ENCODE measurements around the gene XYLB.
"Not testable (repeated sequence)": the region's sequence is repeated elsewhere in the genome, so short reads cannot be mapped to it uniquely, and the experiment has no call there.

The XYLB gene

GRCh38 chr3:38392604-38393163 lies 46.1 kb downstream of the XYLB start:
- DNase-seq (ENCODE audit: low read depth in 4 of 4, low spot score in 1 of 4), result no peak

- no peak for DNase-seq (ENCODE audit: low read depth in 4 of 4, low spot score in 1 of 4)
These were observed 49.7 kb downstream of the XYLB start for GRCh38 chr3:38396239-38396638.

GRCh38 chr3:38396861-38397260 lies 50.3 kb downstream of the XYLB start:
- no peak for DNase-seq (ENCODE audit: low read depth in 4 of 4, low spot score in 1 of 4)

DNA sequence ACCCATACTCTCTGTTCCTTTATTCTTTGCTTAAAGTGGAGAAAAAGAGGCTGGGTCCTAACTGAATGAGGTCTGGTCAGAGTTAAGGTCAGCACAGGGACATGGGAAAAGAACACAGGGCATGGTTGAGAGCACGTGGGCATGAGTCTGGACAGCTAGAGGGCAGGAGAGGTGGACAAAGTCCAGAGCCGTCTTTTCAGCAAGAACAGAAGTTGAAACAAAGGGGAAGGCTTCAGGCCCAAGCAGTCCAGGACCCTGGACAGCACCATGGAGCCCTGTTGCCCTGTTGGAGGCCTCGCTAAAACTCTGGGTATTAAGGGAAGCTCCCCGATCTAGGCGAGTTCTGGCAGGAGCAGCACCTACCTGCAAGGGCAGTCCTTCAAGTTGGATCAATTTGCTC lies 50.7 kb downstream of the XYLB start:
- DNase-seq (ENCODE audit: low read depth in 4 of 4, low spot score in 1 of 4), result no peak

DNA sequence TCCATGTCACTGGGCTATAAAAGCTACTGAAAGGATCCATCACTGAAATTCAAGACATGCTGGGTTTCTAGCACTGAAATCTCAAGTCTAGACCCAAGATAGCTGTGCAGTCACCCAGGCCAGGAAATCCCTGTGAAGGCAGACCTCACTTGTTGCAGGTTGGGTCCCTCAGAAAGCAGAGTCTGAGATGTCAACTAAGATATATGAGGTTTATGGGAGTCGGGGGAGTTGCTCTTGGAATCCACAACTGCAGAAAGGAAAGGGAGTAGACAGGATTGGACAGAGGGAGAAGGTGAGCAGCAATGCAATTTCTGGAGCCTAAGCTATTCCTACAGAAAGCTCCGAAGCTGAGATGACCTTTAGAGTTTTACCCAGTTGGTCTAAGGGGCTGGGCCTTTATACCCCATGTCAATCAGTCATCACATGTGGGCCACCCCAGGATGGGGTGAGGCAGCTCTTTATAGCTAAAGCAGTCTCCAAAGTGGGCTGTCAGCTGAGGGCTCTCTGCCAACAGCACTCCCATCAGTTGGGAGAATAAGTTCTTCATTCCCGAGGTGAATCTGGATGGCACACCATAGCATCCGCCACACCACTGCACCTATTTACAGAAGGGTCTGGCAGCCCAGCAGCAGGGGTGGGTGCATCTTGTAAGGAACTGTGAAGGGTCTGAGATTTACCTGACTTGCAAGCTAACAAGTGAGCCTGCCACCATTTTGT lies 54.8 kb downstream of the XYLB start:
- DNase-seq (ENCODE audit: low read depth in 4 of 4, low spot score in 1 of 4), result no peak

- no peak for DNase-seq (ENCODE audit: low read depth in 4 of 4, low spot score in 1 of 4)
These were observed 57.7 kb downstream of the XYLB start for GRCh38 chr3:38404286-38404685.

DNA sequence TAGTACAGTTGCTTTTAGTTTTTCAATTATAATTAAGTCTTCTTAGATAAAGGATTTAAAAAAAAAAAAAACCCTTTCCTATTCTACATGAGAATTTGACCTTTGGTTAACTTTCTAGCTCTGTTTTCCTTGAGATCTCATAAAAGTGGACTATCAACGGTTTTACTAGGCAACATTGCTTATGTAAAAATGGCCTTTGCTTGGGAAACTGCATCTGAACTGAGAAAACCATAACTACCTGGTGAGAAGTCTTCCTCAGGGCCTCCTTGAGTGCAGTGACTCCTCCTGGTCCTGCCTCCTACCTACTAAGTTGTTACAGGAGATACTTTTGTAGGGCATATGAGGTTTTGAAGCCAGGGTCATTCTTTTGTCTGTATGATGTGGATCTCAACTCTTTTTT lies 65.0 kb downstream of the XYLB start:
- no peak for DNase-seq (ENCODE audit: low read depth in 4 of 4, low spot score in 1 of 4)

GRCh38 chr3:38420758-38421157 lies 74.2 kb downstream of the XYLB start:
- not testable (repeated sequence) for DNase-seq (ENCODE audit: low read depth in 4 of 4, low spot score in 1 of 4)

- no peak for DNase-seq (ENCODE audit: low read depth in 4 of 4, low spot score in 1 of 4)
These were observed 75.2 kb downstream of the XYLB start for GRCh38 chr3:38421679-38422336.

DNA sequence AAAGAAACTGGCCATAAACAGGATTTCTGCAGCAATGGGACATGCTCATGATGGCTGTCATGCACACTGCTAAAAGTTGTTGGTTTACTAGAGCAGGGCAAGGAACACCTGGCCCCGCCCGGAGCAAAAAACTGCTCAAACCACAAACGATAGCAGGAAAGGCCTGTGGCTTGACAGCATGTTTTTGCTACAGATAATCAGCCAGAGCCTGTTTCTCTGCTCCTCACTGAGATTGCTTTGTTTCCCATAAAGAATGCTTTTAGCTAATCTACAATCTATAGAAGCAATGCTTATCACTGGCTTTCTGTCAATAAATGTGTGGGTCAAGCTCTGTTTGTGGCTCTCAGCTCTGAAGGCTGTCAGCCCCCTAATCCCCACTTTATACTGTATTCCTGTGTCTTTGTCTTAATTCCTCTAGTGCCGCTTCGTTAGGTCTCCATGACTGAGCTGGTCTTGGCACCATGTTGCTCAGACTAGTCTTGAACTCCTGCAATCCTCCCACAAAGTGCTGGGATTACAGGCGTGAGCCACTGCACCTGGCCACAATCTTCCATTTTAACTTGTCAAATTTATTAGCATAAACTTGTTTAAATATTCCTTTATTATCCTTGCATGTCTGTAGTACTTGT lies 80.3 kb downstream of the XYLB start:
- DNase-seq (ENCODE audit: low read depth in 4 of 4, low spot score in 1 of 4), result not testable (repeated sequence)

DNA sequence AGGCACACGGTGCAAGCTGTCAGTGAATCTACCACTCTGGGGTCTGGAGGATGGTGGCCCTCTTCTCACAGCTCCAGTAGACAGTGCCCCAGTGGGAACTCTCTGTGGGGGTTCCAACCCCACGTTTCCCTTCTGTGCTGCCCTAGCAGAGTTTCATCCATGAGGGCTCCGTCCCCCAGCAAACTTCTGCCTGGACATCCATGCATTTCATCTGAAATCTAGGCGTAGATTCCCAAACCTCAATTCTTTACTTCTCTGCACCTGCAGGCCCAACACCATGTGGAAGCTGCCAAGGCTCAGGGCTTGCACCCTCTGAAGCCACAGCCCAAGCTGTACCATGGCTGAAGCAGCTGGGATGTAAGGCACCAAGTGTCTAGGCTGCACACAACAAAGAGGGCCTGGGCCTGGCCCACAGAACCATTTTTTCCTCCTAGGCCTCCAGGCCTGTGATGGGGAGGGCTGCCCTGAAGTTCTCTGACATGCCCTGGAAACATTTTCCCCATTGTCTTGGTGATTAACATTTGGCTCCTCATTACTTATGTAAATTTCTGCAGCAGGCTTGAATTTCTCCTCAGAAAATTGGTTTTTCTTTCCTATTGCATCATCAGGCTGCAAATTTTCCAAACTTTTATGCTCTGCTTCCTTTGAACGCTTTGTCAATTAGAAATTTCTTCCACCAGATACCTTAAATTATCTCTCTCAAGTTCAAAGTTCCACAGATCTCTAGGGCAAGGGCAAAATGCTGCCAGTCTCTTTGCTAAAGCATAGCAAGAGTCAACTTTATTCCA lies 86.5 kb downstream of the XYLB start:
- DNase-seq (ENCODE audit: low read depth in 4 of 4, low spot score in 1 of 4), result not testable (repeated sequence)

- DNase-seq (ENCODE audit: low read depth in 4 of 4, low spot score in 1 of 4), result not testable (repeated sequence)
These were observed 87.1 kb downstream of the XYLB start for GRCh38 chr3:38433661-38434060.

DNA sequence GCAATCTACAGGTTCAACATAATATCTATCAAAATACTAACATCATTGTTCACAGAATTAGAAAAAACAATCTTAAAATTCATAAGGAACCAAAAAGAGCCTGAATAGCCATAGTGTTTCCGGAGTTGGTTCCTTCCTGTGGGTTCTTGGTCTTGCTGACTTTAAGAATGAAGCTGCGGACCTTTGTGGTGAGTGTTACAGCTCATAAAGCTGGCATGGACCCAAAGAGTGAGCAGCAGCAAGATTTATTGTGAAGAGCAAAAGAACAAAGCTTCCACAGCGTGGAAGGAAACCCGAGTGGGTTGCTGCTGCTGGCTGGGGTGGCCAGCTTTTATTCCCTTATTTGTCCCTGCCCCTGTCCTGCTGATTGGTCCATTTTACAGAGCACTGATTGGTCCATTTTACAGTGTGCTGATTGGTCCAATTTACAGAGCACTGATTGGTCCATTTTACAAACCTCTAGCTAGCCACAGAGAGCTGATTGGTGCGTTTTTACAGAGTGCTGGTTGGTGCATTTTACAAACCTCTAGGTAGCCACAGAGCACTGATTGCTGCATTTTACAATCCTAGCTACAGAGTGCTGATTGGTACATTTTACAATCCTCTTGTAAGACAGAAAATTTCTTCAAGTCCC lies 92.0 kb downstream of the XYLB start:
- DNase-seq (ENCODE audit: low read depth in 4 of 4, low spot score in 1 of 4), result not testable (repeated sequence)

- DNase-seq (ENCODE audit: low read depth in 4 of 4, low spot score in 1 of 4), result not testable (repeated sequence)
These were observed 96.6 kb downstream of the XYLB start for GRCh38 chr3:38443205-38443604.

- no peak for DNase-seq (ENCODE audit: low read depth in 4 of 4, low spot score in 1 of 4)
These were observed 99.6 kb downstream of the XYLB start for GRCh38 chr3:38446085-38446686.

GRCh38 chr3:38446812-38447211 lies 100.2 kb downstream of the XYLB start:
- DNase-seq (ENCODE audit: low read depth in 4 of 4, low spot score in 1 of 4), result no peak

GRCh38 chr3:38450853-38451252 lies 104.3 kb downstream of the XYLB start:
- DNase-seq (ENCODE audit: low read depth in 4 of 4, low spot score in 1 of 4), result no peak

- DNase-seq (ENCODE audit: low read depth in 4 of 4, low spot score in 1 of 4), result peak; percentile 38 to 67 (median 58)
These were observed 106.7 kb downstream of the XYLB start, which contains the start of gene ACVR2B for GRCh38 chr3:38453075-38453912. TSS of gene ACVR2B (plus strand) at chr3:38453890. CDS start at chr3:38454323, 433 bp downstream.

DNA sequence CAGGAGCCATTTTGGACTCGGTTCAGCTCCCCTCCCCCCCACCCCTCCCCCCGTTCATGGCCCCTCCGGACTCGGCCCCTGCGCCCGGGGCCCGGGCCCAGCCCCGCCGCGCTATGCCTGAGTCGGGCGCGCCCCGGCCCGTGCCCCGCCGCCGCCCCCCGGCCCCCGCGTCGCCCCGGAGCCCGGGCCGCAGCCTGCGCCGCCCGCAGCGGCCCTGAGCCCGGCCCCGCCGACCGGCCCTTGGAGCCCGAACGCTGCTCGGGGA lies 107.3 kb downstream of the XYLB start:
- DNase-seq (ENCODE audit: low read depth in 4 of 4, low spot score in 1 of 4), result no peak

Measured in stimulated activated CD4-positive, alpha-beta T cell treated with anti-CD3 and anti-CD28 coated beads, Interleukin-1b, Interleukin-23, amount 100 ng/mL, for 24 hours (primary cell).